GM19099 (cell line): ENCODE measurements around the gene FOXP1.

Source experiments
- POLR2A ChIP-seq: IDR thresholded peaks from 3 replicates; pipeline ENCODE4 v1.6.1; 2011; ENCODE audit warnings: low read depth; ENCODE audit not compliant: insufficient read length; ENCODE audit errors: extremely low read depth

Gene FOXP1

DNA sequence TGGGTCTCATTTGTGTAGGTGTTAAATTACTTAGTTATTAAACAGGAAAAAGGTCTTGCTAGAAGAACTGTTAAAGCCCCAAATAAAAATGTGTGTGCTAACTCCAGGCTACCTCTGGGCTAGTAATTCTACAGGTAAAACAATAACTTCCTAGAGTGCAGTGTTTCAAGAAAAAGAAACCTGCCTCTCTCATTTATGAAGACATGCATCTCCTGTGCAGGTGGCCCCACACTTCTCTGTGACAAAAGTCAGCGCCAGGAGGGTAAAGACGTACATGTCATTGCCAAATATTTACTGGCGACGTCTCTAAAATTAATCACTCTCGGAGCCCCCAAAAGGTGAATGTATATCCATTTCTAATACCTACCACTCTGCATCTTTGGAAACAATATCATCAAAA lies 131.7 kb downstream of the FOXP1 start:
- no peak for TF ChIP-seq POLR2A

DNA sequence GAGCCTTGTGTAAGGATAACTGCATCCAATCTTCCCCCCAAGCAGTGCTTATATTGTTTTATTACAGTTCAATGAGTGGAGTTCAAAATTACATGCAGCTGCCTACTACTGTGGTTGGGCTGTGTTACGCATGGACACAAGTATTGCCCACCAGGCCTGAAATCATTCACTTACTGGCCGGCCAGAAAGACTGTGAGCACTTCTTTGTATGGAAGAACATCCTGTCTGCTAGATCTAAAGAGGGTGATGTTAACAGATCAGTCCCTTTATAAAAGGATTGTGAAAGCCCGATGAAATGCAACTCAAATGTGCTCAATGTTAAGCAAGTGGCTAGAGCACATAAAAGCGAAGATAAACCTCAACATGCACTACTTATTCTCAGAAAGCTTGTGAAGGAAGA lies 132.5 kb downstream of the FOXP1 start:
- no peak for TF ChIP-seq POLR2A

DNA sequence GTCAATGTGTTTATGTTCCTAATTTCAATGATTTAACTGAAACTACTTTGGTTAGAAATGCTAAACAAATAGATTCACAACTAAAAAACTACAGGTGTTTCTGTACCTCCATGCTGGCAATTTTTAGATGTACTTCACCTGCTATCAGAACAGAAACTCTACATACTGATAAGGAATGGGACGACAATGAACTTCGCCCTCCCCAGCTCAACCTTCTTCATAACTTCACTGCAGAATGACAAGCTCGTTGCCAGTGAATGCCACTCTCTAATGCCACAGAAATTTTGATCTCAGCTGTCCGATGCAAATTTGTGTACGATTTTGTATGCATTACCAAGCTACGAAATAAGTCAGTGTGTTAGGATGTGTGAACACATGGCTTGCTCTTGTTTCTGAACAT lies 133.4 kb downstream of the FOXP1 start:
- TF ChIP-seq POLR2A, result no peak

GRCh38 chr3:71447803-71448202 lies 135.7 kb downstream of the FOXP1 start:
- no peak for TF ChIP-seq POLR2A

DNA sequence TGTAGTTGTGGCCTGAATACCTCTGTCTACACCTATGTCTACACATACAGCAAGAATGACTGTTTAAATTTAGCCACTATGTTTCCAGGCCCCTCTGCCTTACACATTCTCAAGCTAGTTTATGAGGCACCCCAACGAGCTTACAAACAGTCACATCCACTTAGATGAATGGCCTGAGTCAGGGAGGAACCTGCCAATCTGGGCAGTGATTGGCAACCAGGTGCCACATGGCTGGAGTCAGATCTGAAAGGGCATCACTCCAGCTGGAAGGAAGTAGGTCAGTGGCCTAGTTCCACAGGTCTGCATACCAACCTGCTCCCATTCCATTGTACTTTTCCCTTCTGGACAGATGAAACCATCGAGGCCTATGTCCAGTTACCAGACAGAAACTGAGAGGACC lies 136.3 kb downstream of the FOXP1 start:
- TF ChIP-seq POLR2A, result no peak

- TF ChIP-seq POLR2A, result no peak
Measured at GRCh38 chr3:71446734-71447133, 136.8 kb downstream of the FOXP1 start.

DNA sequence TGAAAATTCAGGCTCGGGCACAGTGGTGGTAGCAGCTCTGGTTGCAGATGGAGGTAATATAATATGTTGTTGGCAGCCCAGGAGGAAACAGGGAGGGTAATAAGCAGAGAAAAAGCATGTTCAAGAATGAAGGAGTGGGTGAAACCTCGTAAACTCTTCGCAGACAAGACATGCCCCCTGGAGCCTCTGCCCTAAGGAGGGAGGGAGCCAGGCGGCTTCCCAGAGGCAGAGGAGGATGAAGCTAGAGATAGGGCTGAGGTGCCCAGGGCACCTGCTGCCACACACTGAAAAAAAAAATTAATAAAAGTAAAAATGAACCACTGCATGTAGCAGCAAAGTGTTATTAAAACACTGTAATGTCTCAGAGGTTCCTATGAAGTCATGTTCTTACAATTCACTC lies 137.3 kb downstream of the FOXP1 start:
- TF ChIP-seq POLR2A, result no peak

DNA sequence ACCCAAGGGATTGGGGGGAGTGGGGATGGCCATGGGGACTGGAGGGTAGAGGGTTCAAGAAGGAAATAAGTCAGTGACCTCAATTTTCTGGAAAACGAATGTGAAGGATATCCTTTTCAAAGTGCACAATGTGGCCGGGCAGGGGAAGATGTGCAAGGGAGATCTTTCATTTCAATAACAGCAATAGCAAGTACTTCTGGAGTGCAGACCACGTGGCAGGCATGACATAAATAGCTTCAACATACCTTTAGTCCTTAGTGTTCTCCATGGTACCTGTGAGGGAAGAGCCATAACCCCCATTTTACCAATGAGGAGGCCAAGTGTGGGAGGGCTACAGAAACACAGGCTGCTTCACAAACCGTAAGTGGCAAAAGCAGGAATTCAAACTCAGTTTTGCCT lies 138.7 kb downstream of the FOXP1 start:
- TF ChIP-seq POLR2A, result no peak

DNA sequence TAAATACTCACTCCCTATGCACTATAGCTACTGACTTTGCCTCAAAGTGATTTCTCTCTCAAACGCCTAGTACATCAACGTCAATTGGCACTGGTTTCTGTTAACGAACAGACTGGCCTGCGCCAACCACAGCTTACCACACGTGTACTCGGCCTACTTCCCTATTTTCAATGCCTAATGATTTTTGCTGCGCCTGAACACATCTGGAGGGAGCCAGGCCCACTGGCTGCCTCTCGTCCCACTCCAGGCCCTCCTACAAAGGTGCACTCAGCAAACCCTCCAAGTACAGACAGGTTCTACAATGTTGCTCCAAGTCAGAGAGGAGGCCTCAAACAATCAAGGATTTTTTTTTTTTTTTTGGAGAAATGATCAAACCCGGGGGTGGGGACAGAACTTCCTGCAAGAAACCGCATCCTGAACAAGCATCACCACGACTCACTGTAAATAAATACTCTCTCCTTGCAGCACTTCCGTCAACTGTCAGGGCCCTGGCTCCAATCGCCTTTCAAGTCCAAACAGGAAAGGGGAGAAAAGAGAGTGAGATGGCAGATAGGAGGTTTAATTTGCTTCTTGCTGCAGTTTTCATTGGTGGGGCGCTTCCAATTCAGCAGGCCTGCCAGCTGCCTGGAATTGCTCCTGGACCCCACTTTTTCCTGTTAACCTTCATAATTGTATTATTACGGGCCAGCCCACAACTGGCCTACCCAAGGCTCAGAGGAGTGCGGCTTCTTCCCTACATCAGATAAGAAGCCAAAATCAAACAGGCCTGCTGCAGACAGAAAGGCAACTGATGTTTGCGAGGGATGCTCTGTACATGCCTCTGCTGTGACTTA lies 139.3 kb downstream of the FOXP1 start:
- no peak for TF ChIP-seq POLR2A

DNA sequence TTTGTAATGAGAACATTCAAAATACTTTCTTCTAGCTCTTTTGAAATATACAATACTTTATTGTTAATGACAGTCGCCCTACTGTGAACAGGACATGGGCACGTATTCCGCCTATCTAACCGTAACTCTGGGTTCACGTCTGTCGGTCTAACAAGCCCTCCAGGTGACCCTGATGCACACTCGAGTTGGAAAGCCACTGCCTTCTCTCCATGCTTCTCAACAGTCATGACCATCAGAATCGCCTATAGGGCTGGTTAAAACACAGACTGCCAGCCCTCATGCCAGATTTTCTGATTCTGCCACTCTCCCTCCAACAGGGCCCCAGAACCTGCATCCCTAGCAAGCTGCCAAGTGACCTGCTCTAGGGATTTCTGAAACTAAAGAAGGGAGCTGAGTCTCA lies 140.2 kb downstream of the FOXP1 start:
- TF ChIP-seq POLR2A, result no peak

GRCh38 chr3:71442652-71443042 lies 140.9 kb downstream of the FOXP1 start:
- TF ChIP-seq POLR2A, result no peak

GRCh38 chr3:71441925-71442651 lies 141.4 kb downstream of the FOXP1 start:
- TF ChIP-seq POLR2A, result no peak

- no peak for TF ChIP-seq POLR2A
Measured at GRCh38 chr3:71441217-71441924, 142.2 kb downstream of the FOXP1 start.

GRCh38 chr3:71438904-71439303 lies 144.6 kb downstream of the FOXP1 start:
- no peak for TF ChIP-seq POLR2A

- TF ChIP-seq POLR2A, result no peak
Measured at GRCh38 chr3:71438071-71438685, 145.3 kb downstream of the FOXP1 start.
